GM23338 (cell line): ENCODE results near the gene DIPK1A. TPM values are rescaled to one million over a fixed set of nuclear protein-coding genes. Genes with fewer than 3 reads are reported as not detected.

ENCODE experiments used
- ATAC-seq: fragments of 200-7000 bp; cut with Tn5 transposase; 3 replicates; pipeline ENCODE4 v1.9.1; 2020
- DNase-seq: peaks from one replicate; pipeline ENCODE4 v3.0.0-alpha.2; 2015; ENCODE audit warnings: low spot score
- H2AFZ ChIP-seq: fragments of 200-600 bp; sonication (generic); 2 replicates; pipeline ENCODE4 v1.8.0; 2016; ENCODE audit warnings: antibody characterized with exemption, mild to moderate bottlenecking, moderate library complexity
- H3F3A ChIP-seq: fragments of 200-600 bp; sonication (generic); replicated peaks from 2 replicates; pipeline ENCODE4 v1.8.0; 2017; ENCODE audit warnings: antibody characterized with exemption, mixed run types, low read depth
- H3K27ac ChIP-seq: fragments of 200-600 bp; sonication (generic); 2 replicates; pipeline ENCODE4 v1.6.1; 2016; ENCODE audit warnings: low read depth
- H3K27me3 ChIP-seq: fragments of 200-600 bp; sonication (generic); 2 replicates; pipeline ENCODE4 v1.8.0; 2016; ENCODE audit warnings: mild to moderate bottlenecking, mixed run types, moderate library complexity; ENCODE audit not compliant: insufficient read depth
- H3K36me3 ChIP-seq: fragments of 200-600 bp; sonication (generic); 2 replicates; pipeline ENCODE4 v1.8.0; 2016; ENCODE audit warnings: mild to moderate bottlenecking; ENCODE audit not compliant: insufficient read depth
- H3K4me1 ChIP-seq: fragments of 200-600 bp; sonication (generic); 2 replicates; pipeline ENCODE4 v1.8.0; 2016; ENCODE audit warnings: mild to moderate bottlenecking, moderate library complexity; ENCODE audit not compliant: insufficient read depth
- H3K4me2 ChIP-seq: fragments of 200-600 bp; sonication (generic); 2 replicates; pipeline ENCODE4 v1.7.1; 2017; ENCODE audit warnings: mixed run types
- H3K4me3 ChIP-seq: fragments of 200-600 bp; sonication (generic); 2 replicates; pipeline ENCODE4 v1.6.1; 2016; ENCODE audit warnings: mixed run types
- H3K79me2 ChIP-seq: fragments of 200-600 bp; sonication (generic); replicated peaks from 2 replicates; pipeline ENCODE4 v1.8.0; 2017; ENCODE audit warnings: mild to moderate bottlenecking; ENCODE audit not compliant: insufficient read depth
- H3K9me2 ChIP-seq: fragments of 200-600 bp; sonication (generic); 2 replicates; pipeline ENCODE4 v1.8.0; 2017; ENCODE audit not compliant: insufficient read depth
- H4K20me1 ChIP-seq: fragments of 200-600 bp; sonication (generic); replicated peaks from 2 replicates; pipeline ENCODE4 v1.8.0; 2017; ENCODE audit warnings: mild to moderate bottlenecking; ENCODE audit not compliant: insufficient read depth
- H3K27ac Mint-ChIP-seq: 2 replicates; pipeline ENCODE4 v1.8.0; 2020; ENCODE audit warnings: inconsistent platforms, mild to moderate bottlenecking, moderate library complexity, mixed read lengths
- H3K27me3 Mint-ChIP-seq: 3 replicates; pipeline ENCODE4 v1.8.0; 2022; ENCODE audit warnings: low read depth, mild to moderate bottlenecking, moderate library complexity, mixed read lengths, inconsistent platforms; ENCODE audit not compliant: insufficient read depth, poor library complexity
- H3K36me3 Mint-ChIP-seq: 3 replicates; pipeline ENCODE4 v1.8.0; 2021; ENCODE audit warnings: low read depth, mild to moderate bottlenecking, inconsistent platforms, moderate library complexity, mixed read lengths
- H3K4me1 Mint-ChIP-seq: 3 replicates; pipeline ENCODE4 v1.8.0; 2020; ENCODE audit warnings: mild to moderate bottlenecking, inconsistent platforms, mixed read lengths
- H3K4me3 Mint-ChIP-seq: 3 replicates; pipeline ENCODE4 v1.8.0; 2021; ENCODE audit warnings: moderate library complexity, mild to moderate bottlenecking, inconsistent platforms, mixed read lengths
- H3K9me3 Mint-ChIP-seq: 3 replicates; pipeline ENCODE4 v1.8.0; 2020; ENCODE audit warnings: moderate library complexity, mild to moderate bottlenecking, inconsistent platforms, mixed read lengths
- CREB1 ChIP-seq: fragments of 250-450 bp; sonication (Bioruptor Pico); IDR thresholded peaks from 2 replicates; pipeline ENCODE4 v1.5.0; 2020; ENCODE audit warnings: low read depth, mild to moderate bottlenecking, moderate library complexity
- EZH2 ChIP-seq: fragments of 200-600 bp; sonication (generic); IDR thresholded peaks from one replicate; pipeline ENCODE4 v1.8.0; 2017; ENCODE audit warnings: antibody characterized with exemption, mild to moderate bottlenecking, low read depth; ENCODE audit not compliant: unreplicated experiment
- EZH2phosphoT487 ChIP-seq: fragments of 200-600 bp; sonication (generic); IDR thresholded peaks from one replicate; pipeline ENCODE4 v1.8.1; 2018; ENCODE audit warnings: antibody characterized with exemption; ENCODE audit not compliant: unreplicated experiment
- JUNB ChIP-seq: IDR thresholded peaks from one replicate; pipeline ENCODE4 v1.6.1; 2016; ENCODE audit warnings: antibody characterized with exemption; ENCODE audit not compliant: unreplicated experiment
- NANOG ChIP-seq: IDR thresholded peaks from 2 replicates; pipeline ENCODE4 v1.6.1; 2016; ENCODE audit warnings: antibody characterized with exemption, borderline replicate concordance
- POLR2AphosphoS5 ChIP-seq: IDR thresholded peaks from 2 replicates; pipeline ENCODE4 v1.6.1; 2016; ENCODE audit warnings: antibody characterized with exemption, low read depth
- STAT1 ChIP-seq: IDR thresholded peaks from one replicate; pipeline ENCODE4 v1.6.1; 2016; ENCODE audit warnings: antibody characterized with exemption; ENCODE audit not compliant: unreplicated experiment
- ZNF114 ChIP-seq: fragments of 250-450 bp; sonication (Bioruptor Pico); IDR thresholded peaks from 2 replicates; pipeline ENCODE4 v1.5.0; 2020; ENCODE audit warnings: mild to moderate bottlenecking, moderate library complexity
- ZNF331 ChIP-seq: fragments of 250-450 bp; sonication (Bioruptor Pico); IDR thresholded peaks from 2 replicates; pipeline ENCODE4 v1.5.0; 2020; ENCODE audit warnings: low read depth, mild to moderate bottlenecking, moderate library complexity
- polyA plus RNA-seq: library from polyadenylated mRNA; unstranded; fragments of >200 nt; fragmentation: Nextera tagmentation; extraction: Ambion mirVana; gene quantifications from 2 replicates; pipeline ENCODE4 v1.2.1, GENCODE V29; 2016
- total RNA-seq: library from RNA; depleted of rRNA; stranded (reverse); fragments of >200 nt; shearing (Covaris generic); gene quantifications from 2 replicates; pipeline ENCODE4 v1.2.3, GENCODE V29; 2014
- TF ChIP-seq, protein P1 (sequence below): IDR thresholded peaks from 2 replicates; pipeline ENCODE4 v1.6.1; 2016; ENCODE audit warnings: antibody characterized with exemption
- TF ChIP-seq, protein P2 (sequence below): IDR thresholded peaks from one replicate; pipeline ENCODE4 v1.6.1; 2018; ENCODE audit warnings: antibody characterized with exemption; ENCODE audit not compliant: unreplicated experiment
- TF ChIP-seq, protein P3 (sequence below), 2 experiments: fragments of 200-600 bp in 1 of 2; sonication (generic) in 1 of 2; conservative IDR thresholded peaks; 2 replicates each; pipeline versions ENCODE4 v1.5.1 to v1.6.1; 2016 to 2017; ENCODE audit warnings: antibody characterized with exemption in 2 of 2, low read depth in 2 of 2, mild to moderate bottlenecking in 2 of 2, moderate library complexity in 1 of 2
- TF ChIP-seq, protein P4 (sequence below): fragments of 250-450 bp; sonication (Bioruptor Pico); IDR thresholded peaks from 2 replicates; pipeline ENCODE4 v1.5.0; 2020; ENCODE audit warnings: mild to moderate bottlenecking, moderate library complexity

Gene DIPK1A
- total and polyA plus RNA-seq, 2 experiments from 2014 or later = 4.8 to 6.1 TPM

DNA sequence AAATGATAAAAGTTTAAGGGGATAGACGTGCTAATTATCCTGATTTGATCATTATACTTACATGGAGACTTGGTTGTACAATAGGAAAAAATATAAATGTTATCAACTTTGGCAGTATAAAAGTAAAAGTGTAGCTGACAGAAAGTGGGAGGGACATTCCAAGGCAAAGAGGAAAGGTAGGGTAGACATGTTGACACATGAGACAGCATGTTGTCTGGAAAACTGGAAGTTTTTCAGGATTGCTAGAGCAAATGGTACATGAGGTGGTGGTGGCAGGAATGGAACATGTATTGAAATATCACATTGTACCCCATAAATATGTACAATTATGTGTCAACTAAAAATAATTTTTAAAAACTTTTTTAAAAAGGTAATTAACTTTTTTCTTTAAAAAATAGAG is 13.2 kb downstream of the DIPK1A start:
- Histone ChIP-seq H3K79me2 (no peaks in the 10 kb centered on the region; the same call in 1 of the 2 replicates), H2AFZ (no peak overlapping the region), H3K36me3 (no peaks in the 10 kb centered on the region), H3K27me3 (no peaks in the 10 kb centered on the region), H3K4me2 (no peak overlapping the region), H3K9me2 (no peaks in the 10 kb centered on the region), H3K4me3 (no peak overlapping the region), H3F3A (no peaks in the 10 kb centered on the region), H4K20me1 (no peaks in the 10 kb centered on the region; the same call in 1 of the 2 replicates), H3K4me1 (peaks cover 13% of the 10 kb centered on the region), H3K27ac (no peak overlapping the region)
- no peak for ATAC-seq
- Mint-ChIP-seq H3K9me3 (no peaks in the 10 kb centered on the region), H3K27ac (no peak overlapping the region), H3K36me3 (no peaks in the 10 kb centered on the region), H3K27me3 (peaks cover 2% of the 10 kb centered on the region), H3K4me3 (no peak overlapping the region), H3K4me1 (peaks cover 2% of the 10 kb centered on the region; the same call in 1 of the 3 replicates)
- TF ChIP-seq EZH2phosphoT487 (no peak), EZH2 (no peak), STAT1 (no peak), NANOG (no peak), ZNF114 (CRISPR knock-in tag) (no peak), ZNF331 (no peak), CREB1 (CRISPR knock-in tag) (no peak), JUNB (no peak), POLR2AphosphoS5 (no peak)
- TF ChIP-seq, protein P1, sequence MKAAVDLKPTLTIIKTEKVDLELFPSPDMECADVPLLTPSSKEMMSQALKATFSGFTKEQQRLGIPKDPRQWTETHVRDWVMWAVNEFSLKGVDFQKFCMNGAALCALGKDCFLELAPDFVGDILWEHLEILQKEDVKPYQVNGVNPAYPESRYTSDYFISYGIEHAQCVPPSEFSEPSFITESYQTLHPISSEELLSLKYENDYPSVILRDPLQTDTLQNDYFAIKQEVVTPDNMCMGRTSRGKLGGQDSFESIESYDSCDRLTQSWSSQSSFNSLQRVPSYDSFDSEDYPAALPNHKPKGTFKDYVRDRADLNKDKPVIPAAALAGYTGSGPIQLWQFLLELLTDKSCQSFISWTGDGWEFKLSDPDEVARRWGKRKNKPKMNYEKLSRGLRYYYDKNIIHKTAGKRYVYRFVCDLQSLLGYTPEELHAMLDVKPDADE = no peak
- TF ChIP-seq, protein P2, sequence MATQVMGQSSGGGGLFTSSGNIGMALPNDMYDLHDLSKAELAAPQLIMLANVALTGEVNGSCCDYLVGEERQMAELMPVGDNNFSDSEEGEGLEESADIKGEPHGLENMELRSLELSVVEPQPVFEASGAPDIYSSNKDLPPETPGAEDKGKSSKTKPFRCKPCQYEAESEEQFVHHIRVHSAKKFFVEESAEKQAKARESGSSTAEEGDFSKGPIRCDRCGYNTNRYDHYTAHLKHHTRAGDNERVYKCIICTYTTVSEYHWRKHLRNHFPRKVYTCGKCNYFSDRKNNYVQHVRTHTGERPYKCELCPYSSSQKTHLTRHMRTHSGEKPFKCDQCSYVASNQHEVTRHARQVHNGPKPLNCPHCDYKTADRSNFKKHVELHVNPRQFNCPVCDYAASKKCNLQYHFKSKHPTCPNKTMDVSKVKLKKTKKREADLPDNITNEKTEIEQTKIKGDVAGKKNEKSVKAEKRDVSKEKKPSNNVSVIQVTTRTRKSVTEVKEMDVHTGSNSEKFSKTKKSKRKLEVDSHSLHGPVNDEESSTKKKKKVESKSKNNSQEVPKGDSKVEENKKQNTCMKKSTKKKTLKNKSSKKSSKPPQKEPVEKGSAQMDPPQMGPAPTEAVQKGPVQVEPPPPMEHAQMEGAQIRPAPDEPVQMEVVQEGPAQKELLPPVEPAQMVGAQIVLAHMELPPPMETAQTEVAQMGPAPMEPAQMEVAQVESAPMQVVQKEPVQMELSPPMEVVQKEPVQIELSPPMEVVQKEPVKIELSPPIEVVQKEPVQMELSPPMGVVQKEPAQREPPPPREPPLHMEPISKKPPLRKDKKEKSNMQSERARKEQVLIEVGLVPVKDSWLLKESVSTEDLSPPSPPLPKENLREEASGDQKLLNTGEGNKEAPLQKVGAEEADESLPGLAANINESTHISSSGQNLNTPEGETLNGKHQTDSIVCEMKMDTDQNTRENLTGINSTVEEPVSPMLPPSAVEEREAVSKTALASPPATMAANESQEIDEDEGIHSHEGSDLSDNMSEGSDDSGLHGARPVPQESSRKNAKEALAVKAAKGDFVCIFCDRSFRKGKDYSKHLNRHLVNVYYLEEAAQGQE = no peak
- TF ChIP-seq, protein P3, sequence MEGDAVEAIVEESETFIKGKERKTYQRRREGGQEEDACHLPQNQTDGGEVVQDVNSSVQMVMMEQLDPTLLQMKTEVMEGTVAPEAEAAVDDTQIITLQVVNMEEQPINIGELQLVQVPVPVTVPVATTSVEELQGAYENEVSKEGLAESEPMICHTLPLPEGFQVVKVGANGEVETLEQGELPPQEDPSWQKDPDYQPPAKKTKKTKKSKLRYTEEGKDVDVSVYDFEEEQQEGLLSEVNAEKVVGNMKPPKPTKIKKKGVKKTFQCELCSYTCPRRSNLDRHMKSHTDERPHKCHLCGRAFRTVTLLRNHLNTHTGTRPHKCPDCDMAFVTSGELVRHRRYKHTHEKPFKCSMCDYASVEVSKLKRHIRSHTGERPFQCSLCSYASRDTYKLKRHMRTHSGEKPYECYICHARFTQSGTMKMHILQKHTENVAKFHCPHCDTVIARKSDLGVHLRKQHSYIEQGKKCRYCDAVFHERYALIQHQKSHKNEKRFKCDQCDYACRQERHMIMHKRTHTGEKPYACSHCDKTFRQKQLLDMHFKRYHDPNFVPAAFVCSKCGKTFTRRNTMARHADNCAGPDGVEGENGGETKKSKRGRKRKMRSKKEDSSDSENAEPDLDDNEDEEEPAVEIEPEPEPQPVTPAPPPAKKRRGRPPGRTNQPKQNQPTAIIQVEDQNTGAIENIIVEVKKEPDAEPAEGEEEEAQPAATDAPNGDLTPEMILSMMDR (conservative IDR thresholded peaks at IDR 0.05; ENCODE audit: low read depth in 2 of 2) = no peak
- TF ChIP-seq, protein P4, sequence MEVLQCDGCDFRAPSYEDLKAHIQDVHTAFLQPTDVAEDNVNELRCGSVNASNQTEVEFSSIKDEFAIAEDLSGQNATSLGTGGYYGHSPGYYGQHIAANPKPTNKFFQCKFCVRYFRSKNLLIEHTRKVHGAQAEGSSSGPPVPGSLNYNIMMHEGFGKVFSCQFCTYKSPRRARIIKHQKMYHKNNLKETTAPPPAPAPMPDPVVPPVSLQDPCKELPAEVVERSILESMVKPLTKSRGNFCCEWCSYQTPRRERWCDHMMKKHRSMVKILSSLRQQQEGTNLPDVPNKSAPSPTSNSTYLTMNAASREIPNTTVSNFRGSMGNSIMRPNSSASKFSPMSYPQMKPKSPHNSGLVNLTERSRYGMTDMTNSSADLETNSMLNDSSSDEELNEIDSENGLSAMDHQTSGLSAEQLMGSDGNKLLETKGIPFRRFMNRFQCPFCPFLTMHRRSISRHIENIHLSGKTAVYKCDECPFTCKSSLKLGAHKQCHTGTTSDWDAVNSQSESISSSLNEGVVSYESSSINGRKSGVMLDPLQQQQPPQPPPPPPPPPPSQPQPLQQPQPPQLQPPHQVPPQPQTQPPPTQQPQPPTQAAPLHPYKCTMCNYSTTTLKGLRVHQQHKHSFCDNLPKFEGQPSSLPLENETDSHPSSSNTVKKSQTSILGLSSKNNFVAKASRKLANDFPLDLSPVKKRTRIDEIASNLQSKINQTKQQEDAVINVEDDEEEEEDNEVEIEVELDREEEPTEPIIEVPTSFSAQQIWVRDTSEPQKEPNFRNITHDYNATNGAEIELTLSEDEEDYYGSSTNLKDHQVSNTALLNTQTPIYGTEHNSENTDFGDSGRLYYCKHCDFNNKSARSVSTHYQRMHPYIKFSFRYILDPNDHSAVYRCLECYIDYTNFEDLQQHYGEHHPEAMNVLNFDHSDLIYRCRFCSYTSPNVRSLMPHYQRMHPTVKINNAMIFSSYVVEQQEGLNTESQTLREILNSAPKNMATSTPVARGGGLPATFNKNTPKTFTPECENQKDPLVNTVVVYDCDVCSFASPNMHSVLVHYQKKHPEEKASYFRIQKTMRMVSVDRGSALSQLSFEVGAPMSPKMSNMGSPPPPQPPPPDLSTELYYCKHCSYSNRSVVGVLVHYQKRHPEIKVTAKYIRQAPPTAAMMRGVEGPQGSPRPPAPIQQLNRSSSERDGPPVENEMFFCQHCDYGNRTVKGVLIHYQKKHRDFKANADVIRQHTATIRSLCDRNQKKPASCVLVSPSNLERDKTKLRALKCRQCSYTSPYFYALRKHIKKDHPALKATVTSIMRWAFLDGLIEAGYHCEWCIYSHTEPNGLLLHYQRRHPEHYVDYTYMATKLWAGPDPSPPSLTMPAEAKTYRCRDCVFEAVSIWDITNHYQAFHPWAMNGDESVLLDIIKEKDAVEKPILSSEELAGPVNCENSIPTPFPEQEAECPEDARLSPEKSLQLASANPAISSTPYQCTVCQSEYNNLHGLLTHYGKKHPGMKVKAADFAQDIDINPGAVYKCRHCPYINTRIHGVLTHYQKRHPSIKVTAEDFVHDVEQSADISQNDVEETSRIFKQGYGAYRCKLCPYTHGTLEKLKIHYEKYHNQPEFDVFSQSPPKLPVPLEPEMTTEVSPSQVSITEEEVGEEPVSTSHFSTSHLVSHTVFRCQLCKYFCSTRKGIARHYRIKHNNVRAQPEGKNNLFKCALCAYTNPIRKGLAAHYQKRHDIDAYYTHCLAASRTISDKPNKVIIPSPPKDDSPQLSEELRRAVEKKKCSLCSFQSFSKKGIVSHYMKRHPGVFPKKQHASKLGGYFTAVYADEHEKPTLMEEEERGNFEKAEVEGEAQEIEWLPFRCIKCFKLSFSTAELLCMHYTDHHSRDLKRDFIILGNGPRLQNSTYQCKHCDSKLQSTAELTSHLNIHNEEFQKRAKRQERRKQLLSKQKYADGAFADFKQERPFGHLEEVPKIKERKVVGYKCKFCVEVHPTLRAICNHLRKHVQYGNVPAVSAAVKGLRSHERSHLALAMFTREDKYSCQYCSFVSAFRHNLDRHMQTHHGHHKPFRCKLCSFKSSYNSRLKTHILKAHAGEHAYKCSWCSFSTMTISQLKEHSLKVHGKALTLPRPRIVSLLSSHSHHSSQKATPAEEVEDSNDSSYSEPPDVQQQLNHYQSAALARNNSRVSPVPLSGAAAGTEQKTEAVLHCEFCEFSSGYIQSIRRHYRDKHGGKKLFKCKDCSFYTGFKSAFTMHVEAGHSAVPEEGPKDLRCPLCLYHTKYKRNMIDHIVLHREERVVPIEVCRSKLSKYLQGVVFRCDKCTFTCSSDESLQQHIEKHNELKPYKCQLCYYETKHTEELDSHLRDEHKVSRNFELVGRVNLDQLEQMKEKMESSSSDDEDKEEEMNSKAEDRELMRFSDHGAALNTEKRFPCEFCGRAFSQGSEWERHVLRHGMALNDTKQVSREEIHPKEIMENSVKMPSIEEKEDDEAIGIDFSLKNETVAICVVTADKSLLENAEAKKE = no peak
- DNase-seq = no peak
